ENCODE results near the gene MAGI3. TPM values are rescaled to one million over a fixed set of nuclear protein-coding genes. Genes with fewer than 3 reads are reported as not detected.

Gene MAGI3
- 10 to 100 TPM; 48.6 to 65.4 (median 62.9) TPM for total RNA-seq
- long read RNA-seq, donor 1, full-length matches to known transcripts: 12 of 25 reads
- long read RNA-seq, donor 1, partial matches to known transcripts: 6 of 25 reads
- long read RNA-seq, donor 1, other reads (novel, unspliced or antisense): 7 of 25 reads
- long read RNA-seq, donor 2, full-length matches to known transcripts: 1 of 10 reads
- long read RNA-seq, donor 2, partial matches to known transcripts: 7 of 10 reads
- long read RNA-seq, donor 2, other reads (novel, unspliced or antisense): 2 of 10 reads

DNA sequence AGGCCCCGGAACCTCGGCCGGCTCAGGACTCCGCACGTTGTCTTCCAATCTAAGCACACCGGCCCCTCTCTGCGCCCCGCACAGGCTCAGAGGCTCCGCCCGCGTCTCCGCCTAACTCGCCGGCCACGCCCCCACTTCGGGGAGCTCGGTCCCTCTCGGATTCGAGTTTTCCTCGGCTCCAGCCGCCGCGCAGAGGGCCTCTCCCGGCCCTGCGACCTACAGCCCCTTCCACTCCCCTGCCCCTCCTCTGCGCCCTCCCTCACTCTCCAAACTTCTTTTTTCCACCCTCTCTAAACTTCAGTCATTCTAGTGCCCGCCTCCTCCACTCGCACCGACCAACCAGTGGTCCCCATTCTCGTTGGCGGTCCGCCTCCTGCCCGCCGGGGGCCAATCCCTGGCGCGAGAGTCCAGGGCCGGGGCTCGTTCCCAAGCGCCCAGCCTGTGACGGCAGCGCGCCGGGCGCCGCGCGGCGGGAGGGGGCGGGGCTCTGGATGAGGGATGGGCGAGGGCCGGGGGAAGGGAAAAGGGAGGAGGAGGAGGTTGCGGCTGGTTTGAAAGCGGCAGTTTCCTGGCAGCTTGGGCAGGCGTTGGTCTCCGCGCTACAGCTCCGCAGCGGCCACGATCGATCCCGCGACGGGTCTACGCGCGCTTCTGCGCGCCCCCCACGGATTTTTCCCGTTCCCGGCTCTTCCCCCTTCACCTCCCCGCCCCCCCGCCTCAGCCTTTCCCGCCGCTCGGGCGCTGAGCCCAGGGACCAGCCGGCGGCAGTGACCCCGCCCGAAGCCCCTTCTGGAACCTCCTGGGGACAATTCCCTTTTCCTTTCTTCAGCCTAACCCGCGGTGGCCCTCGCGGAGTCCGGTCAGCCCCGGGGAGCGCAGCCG is at the start of gene MAGI3:
Gene MAGI3, plus strand, starts transcription at position 563 of the 882 bp plus-strand sequence. CDS start 519 bp downstream, outside the sequence.
- Histone ChIP-seq H3K9me3 (no peaks in the 10 kb centered on the region), H3K4me3 (peak within 1 kb of the TSS; percentile 88), H3K36me3 (ENCODE audit: low read depth) (no peaks in the 10 kb centered on the region), H3K4me1 (ENCODE audit: low read depth) (peaks cover 7% of the 10 kb centered on the region)
- intact Hi-C loops (cut with DNase I, micrococcal nuclease): no loop called here
- TF ChIP-seq CTCF (IDR thresholded peaks at IDR 0.05): no peak
- ATAC-seq (peak; percentile 89), DNase-seq (peak; percentile 97 to 100 (median 97))

- TF ChIP-seq CTCF (IDR thresholded peaks at IDR 0.05): no peak
- H3K9me3 ChIP-seq: no peaks in the 10 kb centered on the region
- no peak for ATAC-seq
Measured at GRCh38 chr1:113353580-113353979, 36.7 kb upstream of the MAGI3 start.

DNA sequence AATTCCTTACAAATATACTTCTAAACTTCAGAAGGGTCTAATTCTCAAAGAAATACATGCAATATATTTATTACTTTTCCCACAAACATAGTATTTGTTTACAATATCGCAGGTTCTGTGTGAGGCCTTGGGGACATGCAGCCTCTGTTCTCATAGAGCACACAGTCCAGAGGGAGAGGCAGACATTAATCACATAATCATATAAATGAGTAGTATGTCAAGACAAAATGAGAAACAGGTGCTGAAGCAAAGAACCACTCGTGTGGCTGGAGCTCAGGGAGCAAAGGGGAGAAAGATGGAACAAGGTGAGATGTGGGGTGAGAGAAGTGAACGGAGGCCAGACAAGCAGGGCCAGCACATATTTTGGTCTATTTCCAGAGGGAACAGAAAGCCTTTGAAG is 26.4 kb upstream of the MAGI3 start:
- H3K4me3 ChIP-seq: no peak overlapping the region
- intact Hi-C loops (cut with DNase I, micrococcal nuclease): no loop called here

More at GRCh38 chr1:113353580-113353979, 36.7 kb upstream of the MAGI3 start:
- H3K36me3 ChIP-seq (ENCODE audit: low read depth): no peaks in the 10 kb centered on the region
- H3K4me1 ChIP-seq (ENCODE audit: low read depth): no peaks in the 10 kb centered on the region
- intact Hi-C loops (cut with DNase I, micrococcal nuclease): no loop called here
- H3K4me3 ChIP-seq: no peak overlapping the region
- DNase-seq: no peak

DNA sequence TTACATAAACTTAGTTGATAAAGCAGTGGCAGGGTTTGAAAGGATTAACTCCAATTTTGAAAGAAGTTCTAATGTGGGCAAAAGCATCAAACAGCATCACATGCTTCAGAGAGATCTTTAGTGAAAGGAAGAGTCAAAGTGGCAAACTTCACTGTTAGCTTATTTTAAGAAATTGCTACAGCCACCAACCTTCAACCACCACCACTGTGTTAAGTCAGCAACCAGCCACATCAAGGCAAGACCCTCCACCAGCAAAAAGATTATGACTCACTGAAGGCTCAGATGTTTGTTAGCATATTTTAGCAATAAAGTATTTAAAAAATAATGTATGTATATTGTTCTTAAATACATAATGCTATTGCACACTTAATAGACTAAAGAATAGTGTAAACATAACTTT is 21.3 kb upstream of the MAGI3 start:
- Histone ChIP-seq H3K4me1 (ENCODE audit: low read depth) (no peaks in the 10 kb centered on the region), H3K9me3 (no peaks in the 10 kb centered on the region), H3K36me3 (ENCODE audit: low read depth) (no peaks in the 10 kb centered on the region), H3K4me3 (no peak overlapping the region)
- DNase-seq: no peak
- no peak for TF ChIP-seq CTCF (IDR thresholded peaks at IDR 0.05)
- no peak for ATAC-seq
- intact Hi-C loops (cut with DNase I, micrococcal nuclease): no loop called here

More for the DNA sequence above, 26.4 kb upstream of the MAGI3 start:
- DNase-seq (no peak), ATAC-seq (no peak)
- TF ChIP-seq CTCF (IDR thresholded peaks at IDR 0.05): no peak
- Histone ChIP-seq H3K9me3 (no peaks in the 10 kb centered on the region), H3K4me1 (ENCODE audit: low read depth) (no peaks in the 10 kb centered on the region), H3K36me3 (ENCODE audit: low read depth) (no peaks in the 10 kb centered on the region)

DNA sequence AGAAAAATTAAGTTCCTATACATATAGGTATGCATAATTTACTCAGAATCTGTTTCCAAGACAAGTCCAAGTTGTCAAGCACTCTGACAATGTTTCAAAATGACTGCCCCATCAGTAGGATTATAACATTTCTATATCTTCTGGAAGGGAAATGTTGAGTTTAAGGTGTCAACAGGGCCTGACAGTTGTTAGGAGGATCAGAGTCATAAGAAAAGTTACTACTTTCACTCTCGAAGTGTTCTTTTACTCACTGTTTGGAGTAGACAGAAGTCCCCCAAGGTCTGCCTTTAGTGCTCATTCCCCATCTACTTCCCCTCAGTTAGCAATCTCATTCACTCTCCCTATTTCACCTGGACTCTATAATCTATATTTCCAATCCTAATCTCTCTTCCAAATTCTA is 20.6 kb upstream of the MAGI3 start:
- H3K9me3 ChIP-seq: no peaks in the 10 kb centered on the region
- no peaks in the 10 kb centered on the region for H3K36me3 ChIP-seq (ENCODE audit: low read depth)
- no peak for TF ChIP-seq CTCF (IDR thresholded peaks at IDR 0.05)
- intact Hi-C loops (cut with DNase I, micrococcal nuclease): no loop called here
- DNase-seq: no peak
- ATAC-seq: no peak
- no peaks in the 10 kb centered on the region for H3K4me1 ChIP-seq (ENCODE audit: low read depth)
- no peak overlapping the region for H3K4me3 ChIP-seq

Measured in mucosa of descending colon (tissue), 3 donors.